NCI-H82 treated with DMSO at 0.1 percent for 48 hours (cell line): ENCODE measurements around the gene COQ9.

Experiments used
- DNase-seq: peaks from one replicate; lab custom pipeline; 2025; ENCODE audit not compliant: unreplicated experiment; lab: John Stamatoyannopoulos, UW

COQ9 gene

DNA sequence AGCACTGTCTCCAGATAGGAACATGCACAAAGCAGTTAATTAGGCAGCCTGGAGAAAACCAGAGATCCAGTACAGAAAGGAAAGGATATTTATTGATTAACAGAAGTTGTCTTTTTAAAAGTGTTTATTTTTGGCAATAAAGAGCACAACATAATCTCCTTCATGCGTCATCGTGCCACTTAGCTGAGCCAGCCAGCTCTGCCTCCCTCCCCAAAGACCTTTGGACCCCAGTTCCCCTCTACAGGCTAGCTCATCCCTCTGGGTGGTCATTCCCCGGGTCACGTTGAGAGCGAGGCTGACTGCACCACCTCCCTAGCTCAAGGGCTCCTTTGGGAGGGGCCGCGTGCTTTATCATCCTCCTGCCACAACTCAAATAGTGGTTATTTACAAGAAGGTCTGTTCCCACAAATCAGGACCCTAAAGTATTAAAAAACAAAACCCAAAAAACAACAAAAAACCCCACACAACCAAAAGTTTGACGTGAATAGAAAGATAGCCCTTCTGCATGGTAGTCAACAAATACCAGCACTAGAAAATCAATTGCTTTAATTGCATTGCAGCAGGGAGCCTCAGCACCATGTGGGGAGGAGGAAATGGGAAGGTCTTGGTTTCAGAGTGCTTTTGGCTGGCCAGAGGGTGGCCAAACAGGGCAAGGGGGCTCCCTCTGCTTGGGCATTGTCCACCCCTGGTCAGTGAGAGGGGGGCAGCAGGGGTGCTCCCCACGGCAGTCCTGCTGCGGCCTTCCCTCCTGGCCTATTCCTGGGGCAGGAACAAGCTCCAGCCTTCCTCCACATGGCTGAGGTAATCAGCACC lies 24.8 kb downstream of the COQ9 start:
- no peak for DNase-seq

DNA sequence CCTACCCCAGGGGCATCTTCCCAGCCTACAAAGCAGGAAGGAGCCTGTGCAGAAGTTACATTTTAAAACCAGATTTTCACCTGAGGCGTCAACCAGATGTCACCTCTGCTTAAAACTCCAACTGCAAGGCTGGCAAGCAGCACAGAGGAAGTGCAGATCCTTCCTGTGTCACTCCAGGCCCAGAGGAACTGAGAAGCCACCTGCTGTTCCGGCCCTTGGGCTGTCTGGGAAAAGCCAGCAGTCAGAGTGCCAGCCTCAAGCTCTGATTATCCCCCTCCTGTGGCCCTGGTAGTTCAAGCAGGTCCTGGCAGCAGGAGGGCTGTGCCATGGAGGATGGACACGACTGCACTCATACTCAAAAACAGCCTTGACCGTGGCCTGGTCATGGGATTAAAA lies 25.4 kb downstream of the COQ9 start:
- no peak for DNase-seq

DNA sequence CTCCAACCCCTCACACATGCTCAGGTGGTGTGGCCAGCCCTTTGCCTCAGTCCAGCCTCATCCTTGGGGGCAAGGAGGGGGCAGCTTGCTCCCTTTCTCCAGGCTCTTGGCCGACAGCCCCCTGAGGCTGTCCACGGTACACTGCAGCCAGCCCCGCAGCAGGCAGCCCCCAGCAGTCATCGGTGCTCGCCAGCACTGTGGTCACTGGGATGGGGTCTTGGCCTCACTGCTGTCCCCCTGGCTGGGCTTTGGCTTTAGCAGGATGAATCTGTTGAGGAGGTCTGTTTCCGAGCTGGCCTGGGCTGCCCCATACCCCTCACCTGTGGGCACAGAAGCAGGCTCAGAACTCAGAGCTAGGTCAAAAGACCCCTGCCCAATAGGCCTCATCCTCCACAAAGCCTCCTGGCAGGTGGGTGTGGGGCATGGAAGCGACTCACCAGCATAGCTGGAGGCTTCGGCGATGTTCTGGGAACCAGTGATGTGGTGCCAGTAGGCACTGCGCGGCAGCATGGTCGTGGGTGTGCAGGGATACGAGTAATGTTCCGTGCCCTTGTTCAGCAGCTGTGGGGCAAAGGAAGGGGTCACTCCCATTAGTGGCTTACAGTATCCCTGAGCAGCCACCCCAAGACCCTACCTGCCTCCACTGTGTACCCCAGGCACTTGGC lies 26.0 kb downstream of the COQ9 start:
- DNase-seq: no peak

DNA sequence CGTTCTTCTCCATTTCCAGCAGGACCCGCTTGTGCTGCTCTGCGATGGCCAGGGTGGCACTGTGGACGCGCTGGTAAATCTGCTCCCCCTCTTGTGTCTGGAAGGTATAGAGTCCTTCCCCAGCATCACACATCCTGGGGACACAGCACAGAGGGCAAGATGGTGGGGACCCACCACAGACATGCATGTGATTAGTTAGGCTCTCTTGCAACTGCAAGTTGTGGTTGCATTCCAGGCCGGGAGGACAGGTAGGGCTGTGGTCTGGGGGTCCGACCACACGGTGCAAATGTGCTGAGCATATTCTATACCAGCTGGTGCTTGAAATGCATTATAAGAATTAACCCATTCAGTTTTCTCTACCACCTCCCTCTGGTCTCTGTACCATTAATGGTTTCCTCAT lies 26.6 kb downstream of the COQ9 start:
- no peak for DNase-seq

DNA sequence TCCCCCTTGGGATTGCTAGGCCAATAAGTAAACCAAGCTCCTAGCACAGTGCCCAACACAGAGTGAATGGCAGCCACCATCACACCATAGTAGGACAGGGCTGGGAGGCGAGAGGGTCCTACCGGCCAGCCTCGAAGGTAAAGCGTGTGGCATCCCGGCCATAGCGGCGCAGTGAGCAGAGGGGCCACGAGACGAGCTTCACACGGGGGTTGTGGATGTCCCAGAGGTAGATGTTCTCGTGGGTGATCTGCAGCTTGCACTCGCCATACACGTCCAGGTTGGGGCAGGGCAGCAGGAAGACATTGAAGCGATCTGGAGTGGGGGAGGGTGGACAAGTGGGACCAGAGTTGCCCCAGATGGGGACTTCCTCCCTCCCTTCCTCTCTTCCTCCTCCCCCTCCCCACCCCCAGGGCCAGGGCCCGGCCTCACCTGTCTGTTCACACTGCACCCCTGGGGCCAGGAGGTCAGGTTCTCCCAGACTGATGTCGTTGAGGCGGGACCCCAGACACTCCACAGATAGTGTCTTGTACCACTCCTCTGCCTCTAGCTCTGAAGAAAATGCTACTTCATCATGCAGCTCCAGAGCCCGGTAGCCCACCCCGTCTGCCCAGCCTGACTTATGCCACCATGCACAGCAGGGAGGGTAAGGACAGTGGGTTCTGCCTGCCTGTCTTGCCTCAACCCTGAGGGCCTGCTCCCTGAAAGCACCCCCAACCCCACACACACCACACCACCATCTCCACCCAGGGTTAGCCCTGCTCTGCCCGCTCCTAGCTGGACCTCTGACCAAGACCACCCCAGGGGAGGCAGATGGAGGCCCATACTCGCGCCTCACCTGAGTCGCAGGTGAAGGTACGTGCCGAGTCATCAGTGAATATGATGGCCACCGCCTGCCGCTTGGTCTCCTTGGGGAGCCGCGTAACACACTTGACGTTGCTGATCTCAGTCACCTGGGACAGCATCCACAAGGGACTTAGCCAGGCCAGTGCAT lies 27.7 kb downstream of the COQ9 start:
- no peak for DNase-seq

DNA sequence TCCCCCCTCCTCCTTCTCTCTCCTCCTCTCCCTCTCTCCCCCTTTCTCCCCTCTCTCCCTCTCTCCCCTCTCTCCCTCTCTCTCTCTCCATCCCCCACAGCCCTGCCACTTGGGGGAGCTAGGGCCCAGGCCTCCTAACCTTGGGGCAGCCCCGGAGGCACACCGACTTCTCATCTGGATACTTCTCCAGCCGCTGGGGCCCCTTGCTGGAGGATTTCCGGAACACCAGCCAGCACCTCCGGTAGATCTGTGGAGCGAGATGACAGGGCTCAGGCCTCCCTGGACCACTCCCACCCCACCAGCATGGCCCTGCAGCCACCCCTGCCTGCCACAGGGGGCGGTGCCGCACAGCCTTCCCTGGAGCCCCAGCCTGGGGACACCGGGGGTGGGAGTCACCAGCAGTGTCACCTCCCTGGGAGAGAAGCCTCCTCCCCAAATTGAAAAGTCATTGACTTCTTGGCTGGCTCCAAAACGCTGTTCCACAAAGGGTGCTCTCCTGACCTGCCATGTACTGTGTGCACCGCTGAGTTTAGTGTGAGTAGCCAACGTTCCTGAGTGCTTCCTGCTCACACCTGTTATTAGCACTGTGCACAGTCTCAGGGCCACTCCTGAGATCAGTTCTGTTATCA lies 28.5 kb downstream of the COQ9 start:
- DNase-seq: peak; percentile 15

DNA sequence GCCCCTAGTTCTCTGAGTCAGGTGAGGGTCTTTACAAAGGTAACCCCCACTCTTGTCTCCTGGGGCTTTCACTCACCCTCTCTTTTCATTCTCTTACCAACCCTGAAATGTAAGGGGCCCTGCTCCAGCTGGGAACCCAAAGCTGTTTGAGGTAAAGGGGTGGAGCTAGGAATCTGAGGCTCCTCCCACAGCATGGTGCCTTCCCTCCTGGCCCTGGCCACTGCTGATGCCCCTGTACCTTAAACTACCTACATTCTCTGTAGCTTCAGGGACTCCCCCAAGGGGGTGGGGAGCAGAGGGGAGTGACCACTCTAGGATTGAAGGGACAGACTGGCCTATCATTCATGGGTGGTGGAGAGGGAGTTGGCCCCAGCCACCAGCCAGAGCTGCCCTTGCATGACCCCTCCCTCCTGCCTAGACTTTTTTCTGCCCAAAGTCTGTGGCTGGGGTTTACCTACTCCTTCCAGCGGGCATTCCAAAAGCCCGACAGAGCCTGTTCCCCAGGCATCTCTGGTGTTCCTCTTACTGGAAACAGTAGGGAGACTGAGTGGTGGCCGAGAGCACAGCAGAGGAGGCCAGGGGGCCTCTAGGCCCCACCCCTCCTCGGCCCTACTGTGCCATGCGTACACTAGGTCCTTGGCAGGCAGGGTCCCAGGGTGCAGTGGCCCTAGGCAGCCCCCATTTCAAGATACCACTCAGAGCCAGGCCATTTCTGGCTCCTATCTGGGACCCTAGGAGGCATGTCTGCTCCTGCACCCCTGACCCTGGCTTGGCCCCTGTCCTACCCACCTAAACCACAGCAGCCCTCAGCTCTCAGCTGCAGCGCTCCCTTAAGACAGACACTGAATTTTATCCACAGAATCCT lies 29.5 kb downstream of the COQ9 start:
- no peak for DNase-seq

DNA sequence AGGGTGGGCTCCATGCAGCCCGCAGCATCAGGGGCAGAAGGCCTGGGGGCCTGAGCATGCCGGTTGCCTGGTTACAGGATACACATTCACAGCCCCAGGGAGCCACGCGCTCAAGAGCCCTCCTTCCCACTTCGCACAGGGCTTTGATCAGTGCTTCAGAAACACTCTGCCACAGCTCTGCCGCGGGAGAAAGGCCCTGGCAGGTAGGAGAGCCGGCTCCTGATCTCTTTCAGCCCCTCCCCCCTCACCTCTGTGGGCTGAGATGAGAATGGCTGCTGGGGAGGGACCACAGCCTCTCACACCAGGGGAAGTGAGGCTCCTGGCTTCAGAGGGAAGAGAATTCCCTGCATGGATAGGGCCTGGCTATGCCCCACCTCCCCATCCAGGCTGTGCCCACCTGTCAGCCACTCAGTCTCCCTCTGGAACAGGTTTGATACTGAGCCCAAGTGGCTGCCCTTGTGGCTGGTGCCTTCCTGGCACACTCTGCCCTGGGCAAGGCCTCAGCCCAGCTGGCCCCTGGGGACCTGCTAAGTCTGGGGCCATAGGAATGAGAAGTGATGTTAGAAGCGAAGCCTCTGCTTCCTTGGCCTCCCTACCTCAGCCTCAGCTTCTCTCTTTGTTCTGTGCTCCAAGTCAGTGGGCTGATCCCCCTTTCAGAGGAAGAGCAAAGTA lies 30.4 kb downstream of the COQ9 start:
- no peak for DNase-seq

DNA sequence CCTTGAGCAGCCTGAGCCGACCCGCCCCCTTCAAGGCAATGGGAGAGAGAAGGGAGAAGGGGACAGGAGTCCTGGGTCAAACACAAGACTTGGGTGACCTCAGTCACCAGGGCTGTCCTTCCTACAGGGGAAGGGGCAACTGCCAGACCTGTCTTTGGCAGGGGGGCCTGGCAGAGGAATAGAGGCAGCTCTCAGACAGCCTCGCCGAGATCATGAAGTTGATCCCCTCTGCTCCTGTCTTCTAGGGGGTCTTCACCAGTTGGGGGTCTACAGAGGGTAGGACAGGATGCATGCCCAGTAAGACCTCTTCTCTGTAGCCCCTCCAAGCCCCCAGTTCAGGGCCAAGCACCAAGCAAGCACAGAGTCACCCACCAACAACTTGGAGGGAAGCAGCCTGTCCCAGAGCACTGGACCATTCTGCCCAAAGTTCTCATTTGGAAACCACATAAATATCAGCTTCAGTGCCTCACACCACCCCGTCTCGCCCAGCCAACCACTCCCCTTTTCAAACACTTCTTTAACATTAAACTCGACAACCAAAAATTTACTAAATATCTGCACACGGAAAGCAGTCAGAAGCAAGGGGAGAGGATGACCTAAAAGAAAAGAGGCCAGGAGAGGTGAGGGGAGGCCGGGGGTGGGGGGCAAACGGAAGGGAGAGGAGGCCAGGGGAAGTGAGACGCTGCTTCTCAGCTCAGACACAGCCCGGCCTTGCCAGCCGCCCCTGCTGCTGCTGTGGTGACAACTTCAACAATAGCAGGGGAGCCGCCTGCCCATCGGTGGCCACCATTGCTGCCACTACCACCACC lies 31.3 kb downstream of the COQ9 start:
- DNase-seq: no peak

DNA sequence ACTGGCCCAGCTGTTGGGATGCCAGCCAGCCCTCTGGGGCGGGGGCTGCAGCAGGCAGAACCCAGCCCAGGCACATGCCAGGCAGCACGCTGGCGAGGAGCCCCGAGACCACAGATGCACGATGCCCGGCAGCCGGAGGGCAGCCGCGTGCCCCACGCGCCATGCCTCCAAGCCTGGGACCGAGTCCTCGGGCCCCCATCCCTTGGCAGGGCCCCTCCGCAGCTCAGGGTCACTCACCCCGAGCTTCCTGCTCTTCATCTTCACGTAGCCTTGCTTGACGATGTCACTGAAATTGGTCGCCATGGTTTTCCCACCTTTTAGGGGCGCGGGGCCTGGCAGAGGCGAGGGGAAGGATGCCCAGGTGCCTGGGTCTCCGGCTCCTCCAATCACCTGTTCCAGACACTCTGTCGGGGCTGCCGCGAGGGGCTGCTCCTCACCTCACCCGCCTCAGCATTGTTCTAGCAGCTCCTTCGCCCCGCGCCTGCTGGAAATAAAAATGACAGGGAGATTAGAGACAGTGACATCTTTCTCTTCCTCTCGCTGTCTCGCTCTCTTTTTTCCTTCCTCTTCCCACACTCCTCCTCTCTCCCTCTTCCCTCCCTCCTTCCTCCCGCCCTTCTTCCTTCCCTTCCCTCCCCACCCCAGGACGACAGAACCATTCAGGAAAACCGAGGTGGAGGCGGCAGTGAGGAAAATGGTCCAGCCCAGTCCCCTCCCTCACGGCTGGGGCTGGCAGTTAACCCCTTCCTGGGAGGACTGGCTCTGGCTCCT lies 32.1 kb downstream of the COQ9 start:
- no peak for DNase-seq

DNA sequence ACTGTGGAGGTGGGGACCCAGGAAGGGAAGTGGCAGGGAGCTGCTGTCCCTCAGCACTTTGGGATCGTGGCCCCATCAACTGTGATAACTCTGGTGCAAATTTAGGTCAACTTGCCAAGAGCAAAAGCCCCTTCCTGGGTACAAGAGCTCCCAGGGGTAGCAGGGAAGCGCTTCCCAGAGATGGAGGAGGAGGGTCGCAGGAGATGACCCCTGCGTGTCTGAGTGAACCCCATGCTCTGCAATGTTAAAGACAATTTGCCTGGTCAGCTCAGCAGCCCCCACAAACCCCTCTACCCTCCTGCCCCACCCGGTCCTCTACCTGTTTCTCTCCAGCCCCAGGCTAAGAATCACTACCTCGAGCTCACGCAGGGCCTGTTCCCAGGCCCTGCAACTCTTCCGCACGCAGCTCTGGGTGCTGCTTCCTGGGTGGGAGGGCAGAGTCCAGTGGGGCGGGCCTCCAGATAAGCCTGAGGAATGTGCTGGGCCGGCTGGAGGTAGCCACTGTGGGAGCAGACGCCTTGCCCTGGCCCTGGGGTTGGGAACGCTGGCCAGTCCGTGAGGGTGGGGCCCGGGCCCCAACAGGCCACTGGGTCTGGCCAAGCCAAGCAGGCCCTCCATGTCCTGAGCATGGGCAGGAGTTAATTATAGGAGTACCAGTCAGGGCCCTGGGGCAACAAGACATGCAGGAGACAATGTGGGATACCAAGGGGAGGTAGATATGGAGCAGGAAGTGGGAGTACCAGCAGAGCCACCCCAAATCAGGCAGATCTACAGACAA lies 32.9 kb downstream of the COQ9 start:
- DNase-seq: no peak

DNA sequence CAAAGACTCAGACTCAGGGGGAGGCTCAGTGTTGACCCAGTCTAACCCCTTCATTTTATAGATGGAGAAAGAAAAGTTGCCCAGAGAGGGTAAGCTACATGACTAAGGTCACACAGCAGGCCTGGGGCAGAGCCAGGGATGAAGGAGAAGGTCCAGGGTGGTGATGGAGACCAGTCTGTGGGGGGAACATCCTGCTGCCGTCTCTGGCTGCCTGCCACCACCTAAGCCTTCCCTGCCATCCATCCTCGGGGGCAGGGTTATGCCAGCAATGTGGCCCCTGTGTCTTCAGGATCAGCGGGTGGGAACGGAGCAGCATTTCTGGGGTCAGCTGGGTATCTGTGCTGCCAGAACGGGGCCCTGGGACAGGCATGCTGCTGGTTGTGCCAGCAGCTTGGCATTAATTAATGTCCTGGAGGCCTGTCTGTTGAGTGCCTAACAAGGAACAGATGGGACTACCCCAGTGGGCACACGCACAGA lies 33.5 kb downstream of the COQ9 start:
- DNase-seq: no peak

DNA sequence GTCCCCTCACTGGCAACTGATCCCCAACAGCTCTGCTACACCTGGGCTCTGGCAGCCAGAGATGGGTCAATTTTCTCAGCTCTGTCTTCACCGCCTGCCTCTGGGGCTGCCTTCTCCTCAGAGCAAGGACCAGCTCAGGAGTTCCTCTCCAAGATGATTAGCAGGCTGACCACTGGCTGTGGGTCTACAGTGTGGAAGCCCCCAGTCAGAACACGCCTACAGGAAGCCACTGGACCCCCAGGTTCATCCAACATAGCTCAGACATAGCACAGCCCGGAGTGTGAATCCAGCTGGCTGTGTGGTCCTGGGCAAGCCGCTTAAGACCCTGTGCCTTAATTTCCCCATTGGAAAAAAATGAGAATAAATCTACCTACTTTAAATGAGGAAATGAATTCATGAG lies 34.1 kb downstream of the COQ9 start:
- no peak for DNase-seq

DNA sequence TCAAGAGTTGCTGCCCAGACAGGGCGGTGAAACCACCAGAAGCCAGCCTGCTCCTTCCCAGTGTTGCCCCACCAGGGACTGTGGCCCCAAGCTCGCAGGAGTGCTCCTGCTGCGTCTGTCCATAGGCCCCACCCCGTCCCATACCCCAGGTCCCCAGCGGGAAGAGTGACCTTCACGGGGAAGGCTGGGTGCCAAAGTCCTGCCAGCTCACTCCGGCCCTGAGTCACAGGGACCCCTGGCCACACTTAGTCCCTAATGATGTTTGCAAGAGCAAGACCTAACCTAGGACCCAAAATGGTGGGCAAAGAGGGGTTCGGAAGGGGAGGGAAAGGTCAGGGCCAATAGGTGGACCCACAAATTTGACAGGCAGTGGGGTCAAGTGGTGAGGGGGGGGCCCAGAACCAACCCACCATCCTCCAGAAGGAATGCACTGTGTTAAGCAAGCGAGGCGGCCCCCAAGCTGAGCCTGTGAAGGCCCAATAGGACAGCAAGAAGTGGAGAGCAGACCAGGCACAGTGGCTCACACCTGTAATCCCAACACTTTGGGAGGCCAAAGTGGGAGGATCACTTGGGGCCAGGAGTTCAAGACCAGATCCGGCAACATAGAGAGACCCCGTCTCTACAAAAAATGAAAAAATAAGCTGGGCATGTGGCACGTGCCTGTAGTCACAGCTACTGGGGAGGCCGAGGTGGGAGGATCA lies 35.7 kb downstream of the COQ9 start:
- DNase-seq: no peak

DNA sequence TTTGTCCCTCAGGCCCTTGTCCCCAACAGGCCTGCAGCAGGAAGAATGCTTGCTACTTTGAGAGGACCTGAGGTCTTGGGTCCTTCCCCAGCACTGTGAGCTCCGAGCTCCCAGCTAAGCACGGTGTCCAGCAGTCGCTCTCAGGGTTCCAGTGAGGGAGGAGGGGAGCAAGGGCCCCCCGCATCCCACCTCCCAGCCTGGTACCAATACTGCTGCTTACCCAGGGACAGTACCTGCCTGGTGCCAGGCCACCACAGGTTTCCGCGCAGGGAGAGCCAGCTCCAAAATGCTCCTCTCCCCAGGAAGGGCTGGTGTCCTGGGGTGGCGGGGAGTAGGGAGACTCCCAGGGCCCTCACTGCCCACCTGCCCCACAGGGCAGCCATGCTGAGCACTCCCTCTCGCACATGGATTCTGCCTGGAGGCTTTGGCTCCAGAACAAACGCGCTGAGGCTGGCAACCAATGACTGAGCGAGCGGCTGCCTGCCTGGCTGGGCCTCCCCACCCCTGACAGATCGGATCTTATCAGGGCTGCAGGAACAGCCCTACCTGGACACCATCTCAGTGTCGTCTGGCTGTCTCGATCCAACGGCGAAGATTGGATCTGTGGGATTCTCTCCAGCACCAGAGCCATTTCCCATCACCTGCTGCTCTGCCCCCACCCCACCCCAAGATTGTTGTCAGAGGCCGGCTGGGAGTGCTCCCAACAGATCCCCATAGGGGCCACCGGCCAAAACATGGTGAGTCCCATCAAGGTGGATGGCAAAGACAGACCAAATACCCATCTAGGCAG lies 36.6 kb downstream of the COQ9 start:
- no peak for DNase-seq

DNA sequence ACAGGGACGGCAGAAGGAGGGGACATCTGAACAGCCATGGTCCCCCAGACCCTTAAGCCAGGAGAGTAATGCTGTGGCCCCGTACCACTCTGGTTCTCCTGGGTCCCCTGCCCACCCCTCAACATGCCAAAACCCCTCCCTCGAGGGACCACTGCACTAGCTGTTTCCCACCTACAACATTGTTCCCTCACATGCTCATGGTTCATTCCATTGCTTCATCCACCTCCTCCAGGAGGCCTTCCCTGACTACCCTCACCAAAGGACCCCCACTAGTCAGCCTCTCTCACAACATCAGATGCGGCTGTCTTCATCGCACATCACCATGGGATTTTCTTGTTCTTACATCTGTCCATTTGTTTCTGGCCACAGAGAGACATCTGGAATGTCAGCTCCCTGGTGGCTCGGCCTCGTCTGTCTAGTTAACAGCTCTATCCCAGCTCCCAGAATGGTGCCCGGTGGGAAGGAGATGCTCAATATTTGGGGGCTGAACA lies 37.3 kb downstream of the COQ9 start:
- no peak for DNase-seq
